ENCODE data around the gene KAT2B.

The KAT2B gene

GRCh38 chr3:20055842-20056241 is 15.6 kb downstream of the KAT2B start:
- in situ Hi-C loops (cut with MboI; ENCODE audit: low sequenced_read_pairs, unreplicated experiment): no loop called here
- no peak for TF ChIP-seq CTCF (IDR thresholded peaks at IDR 0.05; ENCODE audit: borderline replicate concordance, control extremely low read depth, extremely low read depth, insufficient read depth, missing control alignments)
- DNase-seq (ENCODE audit: low spot score): no peak

- peak; percentile 34 for DNase-seq (ENCODE audit: low spot score)
- in situ Hi-C loops (cut with MboI; ENCODE audit: low sequenced_read_pairs, unreplicated experiment): no loop called here
Observed at GRCh38 chr3:20056725-20057611, 16.7 kb downstream of the KAT2B start.

GRCh38 chr3:20057612-20058180 is 17.4 kb downstream of the KAT2B start:
- in situ Hi-C loops (cut with MboI; ENCODE audit: low sequenced_read_pairs, unreplicated experiment): no loop called here
- TF ChIP-seq CTCF (IDR thresholded peaks at IDR 0.05; ENCODE audit: borderline replicate concordance, control extremely low read depth, extremely low read depth, insufficient read depth, missing control alignments): no peak
- no peak for DNase-seq (ENCODE audit: low spot score)

More at GRCh38 chr3:20056725-20057611, 16.7 kb downstream of the KAT2B start:
- no peak for TF ChIP-seq CTCF (IDR thresholded peaks at IDR 0.05; ENCODE audit: borderline replicate concordance, control extremely low read depth, extremely low read depth, insufficient read depth, missing control alignments)

DNA sequence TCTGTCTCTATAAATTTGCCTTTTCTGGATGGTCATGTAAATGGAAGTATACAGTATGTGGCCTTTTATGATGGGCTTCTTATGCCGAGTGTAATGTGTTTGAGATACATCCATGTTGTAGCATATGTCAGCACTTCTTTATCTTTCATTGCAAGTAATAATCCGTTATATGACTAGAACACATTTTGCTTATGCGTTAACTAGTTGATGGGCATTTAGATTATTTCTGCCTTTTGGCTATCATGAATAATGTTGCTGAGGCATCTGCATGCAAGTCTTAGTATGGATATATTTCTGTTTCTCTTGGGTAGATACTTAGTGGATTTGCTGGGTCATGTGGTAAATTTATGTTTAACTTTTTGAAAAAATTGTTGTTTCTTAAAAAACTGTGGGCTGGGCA is 19.7 kb downstream of the KAT2B start:
- DNase-seq (ENCODE audit: low spot score): no peak
- in situ Hi-C loops (cut with MboI; ENCODE audit: low sequenced_read_pairs, unreplicated experiment): no loop called here
- TF ChIP-seq CTCF (IDR thresholded peaks at IDR 0.05; ENCODE audit: borderline replicate concordance, control extremely low read depth, extremely low read depth, insufficient read depth, missing control alignments): no peak

DNA sequence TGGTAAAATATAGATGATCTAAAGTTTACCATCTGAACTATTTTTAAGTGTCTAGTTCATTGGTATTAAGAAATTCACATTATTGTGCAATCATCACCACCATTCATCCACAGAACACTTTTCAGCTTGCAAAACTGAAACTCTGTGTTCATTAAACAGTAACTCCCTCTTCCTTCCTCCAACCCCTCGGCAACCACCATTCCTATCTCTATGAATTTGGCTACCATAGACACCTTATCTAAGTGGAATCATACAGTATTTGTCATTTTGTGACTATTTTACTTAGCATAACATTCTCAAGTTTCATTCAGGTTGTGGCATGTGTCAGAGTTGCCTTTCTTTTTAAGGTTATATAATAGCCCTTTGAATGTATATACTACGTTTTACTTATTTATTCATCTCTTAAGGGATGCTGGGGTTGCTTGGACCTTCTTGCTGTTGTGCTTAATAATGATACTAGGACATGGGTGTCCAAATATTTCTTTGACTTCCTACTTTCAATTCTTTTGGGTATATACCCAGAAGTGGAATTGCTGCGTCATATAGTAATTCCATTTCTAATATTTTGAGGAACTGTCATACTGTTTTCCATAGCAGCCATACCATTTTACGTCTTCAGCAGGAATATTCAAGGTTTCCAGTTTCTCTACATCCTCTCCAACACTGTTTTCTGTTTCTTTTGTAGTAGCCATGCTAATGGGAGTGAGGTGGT is 20.9 kb downstream of the KAT2B start:
- in situ Hi-C loops (cut with MboI; ENCODE audit: low sequenced_read_pairs, unreplicated experiment): no loop called here
- no peak for DNase-seq (ENCODE audit: low spot score)
- no peak for TF ChIP-seq CTCF (IDR thresholded peaks at IDR 0.05; ENCODE audit: borderline replicate concordance, control extremely low read depth, extremely low read depth, insufficient read depth, missing control alignments)

DNA sequence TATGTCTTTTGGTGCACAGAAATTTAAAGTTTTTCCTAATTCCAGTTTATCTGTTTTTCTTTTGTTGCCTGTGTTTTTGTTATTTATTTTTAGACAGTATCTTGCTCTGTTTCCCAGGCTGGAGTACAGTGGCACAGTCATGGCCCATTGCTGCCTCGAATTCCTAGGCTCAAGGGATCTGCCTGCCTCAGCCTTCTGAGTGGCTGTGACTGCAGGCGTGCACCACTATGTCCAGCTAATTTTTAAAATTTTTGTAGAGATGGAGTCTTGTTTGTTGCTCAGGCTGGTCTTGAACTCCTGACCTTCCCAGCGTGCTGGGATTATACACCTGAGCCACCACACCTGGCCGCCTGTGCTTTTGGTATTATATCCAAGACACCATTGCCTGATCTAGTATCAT is 22.8 kb downstream of the KAT2B start:
- in situ Hi-C loops (cut with MboI; ENCODE audit: low sequenced_read_pairs, unreplicated experiment): no loop called here
- DNase-seq (ENCODE audit: low spot score): no peak
- no peak for TF ChIP-seq CTCF (IDR thresholded peaks at IDR 0.05; ENCODE audit: borderline replicate concordance, control extremely low read depth, extremely low read depth, insufficient read depth, missing control alignments)

Data from GM13976 (cell line).